ENCODE measurements around the gene VN1R5. TPM values are rescaled to one million over a fixed set of nuclear protein-coding genes. Genes with fewer than 3 reads are reported as not detected.

VN1R5 gene
- total and polyA plus RNA-seq, 9 of the 15 experiments (the other 6 are each of a cell fraction or from before 2014, with no cell fraction given) = not detected

DNA sequence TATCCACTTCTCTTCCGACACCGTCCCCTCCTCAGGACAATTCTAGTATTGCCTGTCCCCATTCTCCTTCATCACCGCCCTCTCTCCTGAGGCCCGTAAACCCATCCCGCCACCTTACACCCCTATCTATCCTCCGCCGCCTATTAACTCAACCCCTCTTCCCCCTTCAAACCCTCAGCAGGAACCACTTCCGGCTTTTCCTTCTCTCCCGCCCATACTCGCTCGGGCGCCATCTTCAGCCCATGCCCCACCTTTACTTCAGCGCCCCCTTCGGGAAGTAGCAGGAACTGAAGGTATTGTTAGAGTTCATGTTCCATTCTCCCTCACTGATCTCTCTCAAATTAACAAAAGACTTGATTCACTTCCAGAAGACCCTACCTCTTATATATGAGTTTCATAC lies 31.6 kb downstream of the VN1R5 start (continued):
- TF ChIP-seq ETS2 (tag; IDR thresholded peaks at IDR 0.05; ENCODE audit: borderline replicate concordance, poor library complexity, severe bottlenecking) = no peak
- peak; percentile 70; the same call in 1 of the 2 replicates for TF ChIP-seq EHMT2 (IDR thresholded peaks at IDR 0.05)
- 0 out of 2 replicates have a peak, but pooled peaks have one; percentile 8 for TF ChIP-seq ARID1B (IDR thresholded peaks at IDR 0.05)
- peak in 1 of 2 experiments; percentile 54; a peak in 2 of 4 replicates for TF ChIP-seq RAD21 (CRISPR knock-in tag; conservative IDR thresholded peaks at IDR 0.05 in 1 of 2, IDR thresholded peaks at IDR 0.05 in 1 of 2)
- TF ChIP-seq RBM34 (IDR thresholded peaks at IDR 0.05; ENCODE audit: borderline replicate concordance, insufficient read depth, low read length) = no peak
- no peak for TF ChIP-seq ZZZ3 (IDR thresholded peaks at IDR 0.05)
- no peak for TF ChIP-seq CBFA2T3 (IDR thresholded peaks at IDR 0.05)
- TF ChIP-seq, protein P1, sequence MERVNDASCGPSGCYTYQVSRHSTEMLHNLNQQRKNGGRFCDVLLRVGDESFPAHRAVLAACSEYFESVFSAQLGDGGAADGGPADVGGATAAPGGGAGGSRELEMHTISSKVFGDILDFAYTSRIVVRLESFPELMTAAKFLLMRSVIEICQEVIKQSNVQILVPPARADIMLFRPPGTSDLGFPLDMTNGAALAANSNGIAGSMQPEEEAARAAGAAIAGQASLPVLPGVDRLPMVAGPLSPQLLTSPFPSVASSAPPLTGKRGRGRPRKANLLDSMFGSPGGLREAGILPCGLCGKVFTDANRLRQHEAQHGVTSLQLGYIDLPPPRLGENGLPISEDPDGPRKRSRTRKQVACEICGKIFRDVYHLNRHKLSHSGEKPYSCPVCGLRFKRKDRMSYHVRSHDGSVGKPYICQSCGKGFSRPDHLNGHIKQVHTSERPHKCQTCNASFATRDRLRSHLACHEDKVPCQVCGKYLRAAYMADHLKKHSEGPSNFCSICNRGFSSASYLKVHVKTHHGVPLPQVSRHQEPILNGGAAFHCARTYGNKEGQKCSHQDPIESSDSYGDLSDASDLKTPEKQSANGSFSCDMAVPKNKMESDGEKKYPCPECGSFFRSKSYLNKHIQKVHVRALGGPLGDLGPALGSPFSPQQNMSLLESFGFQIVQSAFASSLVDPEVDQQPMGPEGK (CRISPR knock-in tag; IDR thresholded peaks at IDR 0.05; ENCODE audit: borderline replicate concordance) = no peak
- no peak for TF ChIP-seq MECOM (CRISPR knock-in tag; IDR thresholded peaks at IDR 0.05)
- TF ChIP-seq PHF20 (IDR thresholded peaks at IDR 0.05; ENCODE audit: partially characterized antibody) = peak; percentile 59
- no peak for TF ChIP-seq TAF9B (IDR thresholded peaks at IDR 0.05; ENCODE audit: partially characterized antibody)
- no peak for TF ChIP-seq C11orf30 (IDR thresholded peaks at IDR 0.05; ENCODE audit: low read depth)
- peak; percentile 34 to 73; a peak in 3 of 4 replicates for TF ChIP-seq TRIM24 (IDR thresholded peaks at IDR 0.05)
- TF ChIP-seq, protein P2, sequence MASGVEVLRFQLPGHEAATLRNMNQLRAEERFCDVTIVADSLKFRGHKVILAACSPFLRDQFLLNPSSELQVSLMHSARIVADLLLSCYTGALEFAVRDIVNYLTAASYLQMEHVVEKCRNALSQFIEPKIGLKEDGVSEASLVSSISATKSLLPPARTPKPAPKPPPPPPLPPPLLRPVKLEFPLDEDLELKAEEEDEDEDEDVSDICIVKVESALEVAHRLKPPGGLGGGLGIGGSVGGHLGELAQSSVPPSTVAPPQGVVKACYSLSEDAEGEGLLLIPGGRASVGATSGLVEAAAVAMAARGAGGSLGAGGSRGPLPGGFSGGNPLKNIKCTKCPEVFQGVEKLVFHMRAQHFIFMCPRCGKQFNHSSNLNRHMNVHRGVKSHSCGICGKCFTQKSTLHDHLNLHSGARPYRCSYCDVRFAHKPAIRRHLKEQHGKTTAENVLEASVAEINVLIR (CRISPR knock-in tag; IDR thresholded peaks at IDR 0.05) = no peak
- no peak for TF ChIP-seq FOSL1 (tag; conservative IDR thresholded peaks at IDR 0.05)
- TF ChIP-seq LCOR (CRISPR knock-in tag; IDR thresholded peaks at IDR 0.05) = no peak
- no peak for TF ChIP-seq NR2C1 (IDR thresholded peaks at IDR 0.05)
- TF ChIP-seq NR2C1 (tag; IDR thresholded peaks at IDR 0.05) = no peak
- TF ChIP-seq, protein P3, sequence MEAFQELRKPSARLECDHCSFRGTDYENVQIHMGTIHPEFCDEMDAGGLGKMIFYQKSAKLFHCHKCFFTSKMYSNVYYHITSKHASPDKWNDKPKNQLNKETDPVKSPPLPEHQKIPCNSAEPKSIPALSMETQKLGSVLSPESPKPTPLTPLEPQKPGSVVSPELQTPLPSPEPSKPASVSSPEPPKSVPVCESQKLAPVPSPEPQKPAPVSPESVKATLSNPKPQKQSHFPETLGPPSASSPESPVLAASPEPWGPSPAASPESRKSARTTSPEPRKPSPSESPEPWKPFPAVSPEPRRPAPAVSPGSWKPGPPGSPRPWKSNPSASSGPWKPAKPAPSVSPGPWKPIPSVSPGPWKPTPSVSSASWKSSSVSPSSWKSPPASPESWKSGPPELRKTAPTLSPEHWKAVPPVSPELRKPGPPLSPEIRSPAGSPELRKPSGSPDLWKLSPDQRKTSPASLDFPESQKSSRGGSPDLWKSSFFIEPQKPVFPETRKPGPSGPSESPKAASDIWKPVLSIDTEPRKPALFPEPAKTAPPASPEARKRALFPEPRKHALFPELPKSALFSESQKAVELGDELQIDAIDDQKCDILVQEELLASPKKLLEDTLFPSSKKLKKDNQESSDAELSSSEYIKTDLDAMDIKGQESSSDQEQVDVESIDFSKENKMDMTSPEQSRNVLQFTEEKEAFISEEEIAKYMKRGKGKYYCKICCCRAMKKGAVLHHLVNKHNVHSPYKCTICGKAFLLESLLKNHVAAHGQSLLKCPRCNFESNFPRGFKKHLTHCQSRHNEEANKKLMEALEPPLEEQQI (IDR thresholded peaks at IDR 0.05) = 0 out of 2 replicates have a peak, but pooled peaks have one; percentile 46
- TF ChIP-seq, protein P4, sequence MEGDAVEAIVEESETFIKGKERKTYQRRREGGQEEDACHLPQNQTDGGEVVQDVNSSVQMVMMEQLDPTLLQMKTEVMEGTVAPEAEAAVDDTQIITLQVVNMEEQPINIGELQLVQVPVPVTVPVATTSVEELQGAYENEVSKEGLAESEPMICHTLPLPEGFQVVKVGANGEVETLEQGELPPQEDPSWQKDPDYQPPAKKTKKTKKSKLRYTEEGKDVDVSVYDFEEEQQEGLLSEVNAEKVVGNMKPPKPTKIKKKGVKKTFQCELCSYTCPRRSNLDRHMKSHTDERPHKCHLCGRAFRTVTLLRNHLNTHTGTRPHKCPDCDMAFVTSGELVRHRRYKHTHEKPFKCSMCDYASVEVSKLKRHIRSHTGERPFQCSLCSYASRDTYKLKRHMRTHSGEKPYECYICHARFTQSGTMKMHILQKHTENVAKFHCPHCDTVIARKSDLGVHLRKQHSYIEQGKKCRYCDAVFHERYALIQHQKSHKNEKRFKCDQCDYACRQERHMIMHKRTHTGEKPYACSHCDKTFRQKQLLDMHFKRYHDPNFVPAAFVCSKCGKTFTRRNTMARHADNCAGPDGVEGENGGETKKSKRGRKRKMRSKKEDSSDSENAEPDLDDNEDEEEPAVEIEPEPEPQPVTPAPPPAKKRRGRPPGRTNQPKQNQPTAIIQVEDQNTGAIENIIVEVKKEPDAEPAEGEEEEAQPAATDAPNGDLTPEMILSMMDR (IDR thresholded peaks at IDR 0.05 in 2 of 3, conservative IDR thresholded peaks at IDR 0.05 in 1 of 3; ENCODE audit: insufficient read depth in 2 of 3, low read depth in 1 of 3, low read length in 3 of 3) = peak; percentile 40 to 70 (median 62)
- TF ChIP-seq, protein P5, sequence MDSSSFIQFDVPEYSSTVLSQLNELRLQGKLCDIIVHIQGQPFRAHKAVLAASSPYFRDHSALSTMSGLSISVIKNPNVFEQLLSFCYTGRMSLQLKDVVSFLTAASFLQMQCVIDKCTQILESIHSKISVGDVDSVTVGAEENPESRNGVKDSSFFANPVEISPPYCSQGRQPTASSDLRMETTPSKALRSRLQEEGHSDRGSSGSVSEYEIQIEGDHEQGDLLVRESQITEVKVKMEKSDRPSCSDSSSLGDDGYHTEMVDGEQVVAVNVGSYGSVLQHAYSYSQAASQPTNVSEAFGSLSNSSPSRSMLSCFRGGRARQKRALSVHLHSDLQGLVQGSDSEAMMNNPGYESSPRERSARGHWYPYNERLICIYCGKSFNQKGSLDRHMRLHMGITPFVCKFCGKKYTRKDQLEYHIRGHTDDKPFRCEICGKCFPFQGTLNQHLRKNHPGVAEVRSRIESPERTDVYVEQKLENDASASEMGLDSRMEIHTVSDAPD (CRISPR knock-in tag; IDR thresholded peaks at IDR 0.05) = no peak

Measured in K562 (cell line).